Stimulated activated CD8-positive, alpha-beta memory T cell treated with anti-CD3 and anti-CD28 coated beads, Interleukin-15, amount 100 ng/mL, for 24 hours (primary cell): ENCODE results near the gene SDF2L1.
"Not testable (repeated sequence)": the region's sequence is repeated elsewhere in the genome, so short reads cannot be mapped to it uniquely, and the experiment has no call there.

Experiments
- DNase-seq: peaks from one replicate; pipeline ENCODE4 v3.0.0-alpha.2; 2020; ENCODE audit warnings: low read depth

SDF2L1 gene

GRCh38 chr22:21686634-21687393 is 44.7 kb downstream of the SDF2L1 start:
- no peak for DNase-seq

- DNase-seq, result no peak
These were observed 45.7 kb downstream of the SDF2L1 start for GRCh38 chr22:21687685-21688259.

- DNase-seq, result no peak
These were observed 46.2 kb downstream of the SDF2L1 start for GRCh38 chr22:21688341-21688705.

GRCh38 chr22:21688706-21689381 is 46.7 kb downstream of the SDF2L1 start:
- no peak for DNase-seq

GRCh38 chr22:21690401-21690801 is 48.3 kb downstream of the SDF2L1 start:
- DNase-seq, result no peak

- DNase-seq, result no peak
These were observed 49.7 kb downstream of the SDF2L1 start for GRCh38 chr22:21691816-21692215.

DNA sequence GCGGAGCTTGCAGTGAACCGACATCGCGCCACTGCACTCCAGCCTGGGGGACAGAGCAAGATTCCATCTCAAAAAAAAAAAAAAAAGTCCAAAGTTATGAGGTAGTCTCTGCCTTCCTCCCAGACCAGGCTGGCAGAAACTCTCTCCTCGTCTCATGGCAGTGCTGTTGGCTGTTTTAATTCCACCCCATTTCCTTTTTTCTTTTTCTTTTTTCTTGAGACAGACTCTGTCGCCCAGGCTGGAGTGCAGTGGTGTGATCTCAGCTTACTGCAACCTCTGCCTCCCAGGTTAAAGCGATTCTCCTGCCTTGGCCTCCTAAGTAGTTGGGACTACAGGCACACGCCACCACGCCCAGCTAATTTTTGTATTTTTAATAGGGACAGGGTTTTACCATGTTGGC is 50.8 kb downstream of the SDF2L1 start:
- not testable (repeated sequence) for DNase-seq

DNA sequence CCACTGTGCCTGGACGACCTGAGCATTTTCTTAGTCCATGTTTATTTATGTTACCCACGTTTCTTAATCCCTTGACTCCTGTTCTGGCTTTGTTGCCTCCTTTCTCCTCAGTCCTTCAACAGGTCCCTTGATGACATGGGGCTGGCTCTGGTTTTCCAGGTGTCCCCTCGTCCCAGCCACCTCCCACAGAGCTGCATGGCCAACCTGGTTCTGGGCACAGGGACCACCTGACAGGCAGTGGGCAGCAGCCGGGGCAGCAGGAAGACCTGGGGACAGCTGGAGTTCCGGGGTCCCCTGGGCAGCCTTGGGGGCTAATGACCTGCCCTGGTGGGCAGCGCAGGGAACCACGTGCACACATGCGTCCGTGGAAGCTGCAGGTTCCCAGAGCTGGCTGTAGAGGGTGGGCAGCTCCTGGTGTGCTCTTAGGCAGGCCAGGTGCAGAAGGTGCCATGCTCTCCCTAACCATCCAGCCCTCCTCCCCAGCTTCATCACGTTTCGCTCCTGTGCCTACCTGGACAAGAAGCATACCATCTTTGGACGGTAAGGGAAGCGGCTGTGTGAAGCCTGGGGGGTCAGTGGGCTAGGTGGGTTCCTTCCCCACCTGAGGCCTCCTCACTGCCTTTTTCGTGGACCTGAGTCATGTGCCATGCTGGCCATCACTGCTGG is 51.4 kb downstream of the SDF2L1 start:
- no peak for DNase-seq
